ENCODE data around the gene DPM3.
"Not testable (repeated sequence)": the region's sequence is repeated elsewhere in the genome, so short reads cannot be mapped to it uniquely, and the experiment has no call there.

Gene DPM3

GRCh38 chr1:155139895-155140629 is at the start of gene DPM3:
Gene DPM3, minus strand, starts transcription at chr1:155140531. Its CDS starts 291 bp downstream, at chr1:155140240.
- peak; percentile 84 for DNase-seq

GRCh38 chr1:155189926-155190325 is 49.6 kb upstream of the DPM3 start:
- DNase-seq = not testable (repeated sequence)

- no peak for DNase-seq
Measured at GRCh38 chr1:155188268-155188667, 47.9 kb upstream of the DPM3 start.

GRCh38 chr1:155187456-155187891 is 47.1 kb upstream of the DPM3 start:
- DNase-seq = no peak

- no peak for DNase-seq
Measured at GRCh38 chr1:155186794-155187455, 46.6 kb upstream of the DPM3 start.

GRCh38 chr1:155186067-155186793 is 45.9 kb upstream of the DPM3 start:
- no peak for DNase-seq

- no peak for DNase-seq
Measured at GRCh38 chr1:155185783-155186066, 45.4 kb upstream of the DPM3 start.

- no peak for DNase-seq
Measured at GRCh38 chr1:155184835-155185782, 44.8 kb upstream of the DPM3 start.

GRCh38 chr1:155184351-155184811 is 44.0 kb upstream of the DPM3 start:
- no peak for DNase-seq

- no peak for DNase-seq
Measured at GRCh38 chr1:155183775-155184221, 43.5 kb upstream of the DPM3 start.

- DNase-seq = no peak
Measured at GRCh38 chr1:155182052-155182550, 41.8 kb upstream of the DPM3 start.

GRCh38 chr1:155181371-155182051 is 41.2 kb upstream of the DPM3 start:
- DNase-seq = no peak

- no peak for DNase-seq
Measured at GRCh38 chr1:155179112-155180031, 39.0 kb upstream of the DPM3 start.

- no peak for DNase-seq
Measured at GRCh38 chr1:155178441-155179111, 38.2 kb upstream of the DPM3 start.

- no peak for DNase-seq
Measured at GRCh38 chr1:155177918-155178281, 37.6 kb upstream of the DPM3 start.

GRCh38 chr1:155177192-155177917 is 37.0 kb upstream of the DPM3 start:
- no peak for DNase-seq

- peak; percentile 74 for DNase-seq
Measured at GRCh38 chr1:155176544-155177071, 36.3 kb upstream of the DPM3 start.

- no peak for DNase-seq
Measured at GRCh38 chr1:155175927-155176371, 35.6 kb upstream of the DPM3 start.
